Measurements from ENCODE around the gene NOTCH1. TPM values are rescaled to one million over a fixed set of nuclear protein-coding genes. Genes with fewer than 3 reads are reported as not detected.

The NOTCH1 gene
- total and polyA plus RNA-seq, 2 of the 4 experiments (the other 2 are of a cell fraction) = 1.8 to 6.0 TPM

DNA sequence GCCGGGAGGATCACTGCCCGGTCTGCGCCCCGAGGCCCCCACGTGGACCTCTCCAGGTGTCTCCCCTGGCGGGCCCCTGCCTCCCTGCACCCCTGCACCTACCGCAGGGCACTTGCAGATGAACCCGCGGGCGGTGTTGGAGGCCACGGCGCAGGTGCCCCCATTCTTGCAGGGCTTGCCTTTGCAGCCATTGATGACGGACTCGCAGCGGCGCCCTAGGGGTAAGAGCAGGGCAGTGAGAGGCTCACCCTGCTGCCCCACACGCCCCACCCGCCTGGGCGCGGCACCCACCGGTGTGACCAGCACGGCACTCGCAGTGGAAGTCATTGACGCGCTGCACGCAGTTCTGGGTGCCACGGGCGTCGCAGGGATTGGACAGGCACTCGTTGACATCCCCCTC, 39.4 kb downstream of the NOTCH1 start:
- no TSS peak for BruUV-seq (replicated peaks)
- CTCF ChIA-PET = no interaction called here

More for the DNA sequence above, 39.4 kb downstream of the NOTCH1 start:
- H2BK15ac ChIP-seq (ENCODE audit: low read depth, low read length) = no peak overlapping the region
- H4K5ac ChIP-seq (ENCODE audit: low read depth, low read length) = no peak overlapping the region
- TF ChIP-seq POLR2A (IDR thresholded peaks at IDR 0.05; ENCODE audit: low read depth, low read length) = no peak
- no peak for TF ChIP-seq ELK1 (IDR thresholded peaks at IDR 0.05; ENCODE audit: borderline replicate concordance, low read depth, low read length)
- no peak for TF ChIP-seq MAZ (IDR thresholded peaks at IDR 0.05; ENCODE audit: borderline replicate concordance, low read depth, low read length)
- no peak for TF ChIP-seq SMC3 (IDR thresholded peaks at IDR 0.05; ENCODE audit: low read depth, low read length)
- no peak for TF ChIP-seq RFX5 (IDR thresholded peaks at IDR 0.05; ENCODE audit: low read depth, low read length)
- TF ChIP-seq FOS (IDR thresholded peaks at IDR 0.05; ENCODE audit: low read depth, low read length) = no peak
- TF ChIP-seq NFE2L2 (IDR thresholded peaks at IDR 0.05; ENCODE audit: low read depth, low read length) = no peak
- TF ChIP-seq RCOR1 (IDR thresholded peaks at IDR 0.05; ENCODE audit: insufficient replicate concordance, low read length) = no peak
- TF ChIP-seq USF2 (IDR thresholded peaks at IDR 0.05; ENCODE audit: low read depth, low read length) = no peak
- no peak for TF ChIP-seq MXI1 (IDR thresholded peaks at IDR 0.05; ENCODE audit: borderline replicate concordance, low read depth, low read length)
- TF ChIP-seq CTCF (conservative IDR thresholded peaks at IDR 0.05; ENCODE audit: low read depth, low read length) = no peak
- TF ChIP-seq CEBPB (IDR thresholded peaks at IDR 0.05; ENCODE audit: low read depth, low read length) = no peak
- no peak overlapping the region for H3K4ac ChIP-seq (ENCODE audit: low read depth, low read length)
- no peak for DNase-seq
- H3K14ac ChIP-seq (replicated peaks; ENCODE audit: low read depth, low read length) = no peak overlapping the region
- WGBS, 2 experiments (ENCODE audit: extremely low coverage in 2 of 2, insufficient read length in 1 of 2) = 98% methylated on average over 14 of the region's 30 CpGs; no CpG with 5 or more reads in 1 of the 2 experiments
- no peak overlapping the region for H2BK5ac ChIP-seq (ENCODE audit: low read depth, low read length, poor library complexity, severe bottlenecking)
- no peaks in the 10 kb centered on the region for H3K27me3 ChIP-seq (ENCODE audit: control insufficient read depth, insufficient read depth, low read length)
- no peaks in the 10 kb centered on the region for H3K9me3 ChIP-seq (ENCODE audit: control insufficient read depth, insufficient read depth, low read length)
- H3K9ac ChIP-seq (ENCODE audit: low read depth, low read length) = no peak overlapping the region
- intact Hi-C loops (cut with micrococcal nuclease) (no loop called here), in situ Hi-C loops (cut with MboI; ENCODE audit: low sequenced_read_pairs) (no loop called here), dilution Hi-C loops (cut with HindIII; ENCODE audit: low sequenced_read_pairs, unreplicated experiment) (no loop called here)
- H4K8ac ChIP-seq (ENCODE audit: low read depth in 2 of 2, low read length in 2 of 2) = no peak overlapping the region
- peaks cover 74% of the 10 kb centered on the region for H3K36me3 ChIP-seq (ENCODE audit: control insufficient read depth, insufficient read depth, low read length)
- no peaks in the 10 kb centered on the region for H4K20me1 ChIP-seq (ENCODE audit: insufficient read depth, low read length)
- H3K27ac ChIP-seq (ENCODE audit: insufficient read depth, low read length) = no peak overlapping the region
- peak overlapping the region; percentile 13 for H2AK9ac ChIP-seq (replicated peaks; ENCODE audit: low read depth, low read length, poor library complexity)
- H3K23ac ChIP-seq (ENCODE audit: low read depth, low read length) = no peak overlapping the region
- POLR2A ChIA-PET (ENCODE audit: unreplicated experiment) = no interaction called here
- no peak for ATAC-seq (ENCODE audit: low read depth)
- H2BK120ac ChIP-seq (ENCODE audit: low read depth, low read length) = no peak overlapping the region
- no peak overlapping the region for H2BK20ac ChIP-seq (ENCODE audit: low read depth, low read length)
- H3K4me3 ChIP-seq (ENCODE audit: insufficient read depth, low read depth, low read length) = no peak overlapping the region
- H3K79me1 ChIP-seq (ENCODE audit: low read depth in 1 of 2, low read length in 2 of 2) = no peaks in the 10 kb centered on the region
- H2AK5ac ChIP-seq (ENCODE audit: low read depth, low read length) = no peak overlapping the region
- no peak overlapping the region for H3K4me2 ChIP-seq (ENCODE audit: low read depth, low read length)
- no peak overlapping the region for H4K91ac ChIP-seq (ENCODE audit: insufficient read depth, low read depth, low read length)
- H3K9me1 ChIP-seq (ENCODE audit: insufficient read depth, low read length) = no peaks in the 10 kb centered on the region
- H3K4me1 ChIP-seq (ENCODE audit: control insufficient read depth, insufficient read depth, low read length) = no peaks in the 10 kb centered on the region
- no peak overlapping the region for H2AFZ ChIP-seq (replicated peaks; ENCODE audit: low read length, poor library complexity)
- no peak overlapping the region for H3K18ac ChIP-seq (ENCODE audit: low read depth, low read length)
- no peak overlapping the region for H3K56ac ChIP-seq (ENCODE audit: extremely low read depth, insufficient read depth, low read length)

Data from IMR-90 (cell line).